ENCODE measurements around the gene TAMALIN. TPM values are rescaled to one million over a fixed set of nuclear protein-coding genes. Genes with fewer than 3 reads are reported as not detected.
A peak's percentile ranks its signal among the peaks of the same experiment; 100 is the strongest.

The TAMALIN gene
- total RNA-seq, 1 donor from 2014 or later = 11.1 TPM

DNA sequence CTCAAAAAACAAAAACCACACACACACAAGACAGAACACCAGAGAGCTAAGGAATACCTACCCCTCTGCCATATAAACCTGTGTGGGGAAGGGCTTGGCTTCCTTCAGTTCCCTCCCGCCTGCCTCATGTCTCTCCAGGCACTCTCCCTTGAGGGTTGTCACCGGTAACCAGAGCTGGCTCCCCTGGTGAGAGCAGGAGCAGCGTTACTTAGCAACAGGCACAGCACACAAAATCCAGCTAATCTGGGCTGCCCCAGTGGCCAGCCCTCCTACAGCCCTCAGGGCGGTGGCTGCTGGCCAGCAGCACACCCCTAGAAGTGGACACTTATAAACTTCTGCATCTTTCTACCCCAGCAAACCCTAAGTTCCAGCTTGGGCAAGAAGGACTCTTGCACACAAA, 22.9 kb downstream of the TAMALIN start:
- no peak overlapping the region for H3K4me3 Mint-ChIP-seq (ENCODE audit: unreplicated experiment)
- DNase-seq (ENCODE audit: low spot score) = no peak
- H3K9me3 Mint-ChIP-seq (ENCODE audit: low read depth) = no peaks in the 10 kb centered on the region
- no peak overlapping the region for H3K27ac Mint-ChIP-seq (ENCODE audit: unreplicated experiment)
- H3K36me3 Mint-ChIP-seq (ENCODE audit: low read depth) = no peaks in the 10 kb centered on the region
- H3K4me1 Mint-ChIP-seq (ENCODE audit: low read depth) = peaks cover 43% of the 10 kb centered on the region
- TF ChIP-seq, protein P1, sequence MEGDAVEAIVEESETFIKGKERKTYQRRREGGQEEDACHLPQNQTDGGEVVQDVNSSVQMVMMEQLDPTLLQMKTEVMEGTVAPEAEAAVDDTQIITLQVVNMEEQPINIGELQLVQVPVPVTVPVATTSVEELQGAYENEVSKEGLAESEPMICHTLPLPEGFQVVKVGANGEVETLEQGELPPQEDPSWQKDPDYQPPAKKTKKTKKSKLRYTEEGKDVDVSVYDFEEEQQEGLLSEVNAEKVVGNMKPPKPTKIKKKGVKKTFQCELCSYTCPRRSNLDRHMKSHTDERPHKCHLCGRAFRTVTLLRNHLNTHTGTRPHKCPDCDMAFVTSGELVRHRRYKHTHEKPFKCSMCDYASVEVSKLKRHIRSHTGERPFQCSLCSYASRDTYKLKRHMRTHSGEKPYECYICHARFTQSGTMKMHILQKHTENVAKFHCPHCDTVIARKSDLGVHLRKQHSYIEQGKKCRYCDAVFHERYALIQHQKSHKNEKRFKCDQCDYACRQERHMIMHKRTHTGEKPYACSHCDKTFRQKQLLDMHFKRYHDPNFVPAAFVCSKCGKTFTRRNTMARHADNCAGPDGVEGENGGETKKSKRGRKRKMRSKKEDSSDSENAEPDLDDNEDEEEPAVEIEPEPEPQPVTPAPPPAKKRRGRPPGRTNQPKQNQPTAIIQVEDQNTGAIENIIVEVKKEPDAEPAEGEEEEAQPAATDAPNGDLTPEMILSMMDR (IDR thresholded peaks at IDR 0.05) = no peak
- H3K27me3 Mint-ChIP-seq (ENCODE audit: low read depth) = no peaks in the 10 kb centered on the region

DNA sequence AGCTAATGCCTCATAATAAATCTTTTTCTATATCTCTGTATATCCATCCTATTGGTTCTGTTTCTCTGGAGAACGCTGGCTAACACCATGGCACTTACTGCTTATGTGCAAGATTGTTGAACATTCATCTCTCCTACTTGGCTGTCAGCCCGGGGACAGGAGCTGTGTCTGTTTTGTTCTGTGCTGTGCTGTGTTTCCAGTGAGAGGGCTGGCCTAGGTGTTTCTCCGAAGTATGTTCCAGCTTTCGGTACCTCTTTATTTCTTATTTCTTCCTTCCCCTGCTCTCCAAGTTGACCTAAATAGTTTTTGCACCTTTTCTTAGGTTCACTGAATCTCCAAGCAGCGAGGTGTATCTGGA, 25.7 kb downstream of the TAMALIN start:
- peak overlapping the region; percentile 95 for H3K27ac Mint-ChIP-seq (ENCODE audit: unreplicated experiment)
- no peaks in the 10 kb centered on the region for H3K27me3 Mint-ChIP-seq (ENCODE audit: low read depth)
- H3K9me3 Mint-ChIP-seq (ENCODE audit: low read depth) = no peaks in the 10 kb centered on the region
- DNase-seq (ENCODE audit: low spot score) = no peak
- no peaks in the 10 kb centered on the region for H3K36me3 Mint-ChIP-seq (ENCODE audit: low read depth)
- peak overlapping the region; percentile 75 for H3K4me3 Mint-ChIP-seq (ENCODE audit: unreplicated experiment)
- TF ChIP-seq, protein P1 (IDR thresholded peaks at IDR 0.05) = no peak
- H3K4me1 Mint-ChIP-seq (ENCODE audit: low read depth) = peaks cover 47% of the 10 kb centered on the region

DNA sequence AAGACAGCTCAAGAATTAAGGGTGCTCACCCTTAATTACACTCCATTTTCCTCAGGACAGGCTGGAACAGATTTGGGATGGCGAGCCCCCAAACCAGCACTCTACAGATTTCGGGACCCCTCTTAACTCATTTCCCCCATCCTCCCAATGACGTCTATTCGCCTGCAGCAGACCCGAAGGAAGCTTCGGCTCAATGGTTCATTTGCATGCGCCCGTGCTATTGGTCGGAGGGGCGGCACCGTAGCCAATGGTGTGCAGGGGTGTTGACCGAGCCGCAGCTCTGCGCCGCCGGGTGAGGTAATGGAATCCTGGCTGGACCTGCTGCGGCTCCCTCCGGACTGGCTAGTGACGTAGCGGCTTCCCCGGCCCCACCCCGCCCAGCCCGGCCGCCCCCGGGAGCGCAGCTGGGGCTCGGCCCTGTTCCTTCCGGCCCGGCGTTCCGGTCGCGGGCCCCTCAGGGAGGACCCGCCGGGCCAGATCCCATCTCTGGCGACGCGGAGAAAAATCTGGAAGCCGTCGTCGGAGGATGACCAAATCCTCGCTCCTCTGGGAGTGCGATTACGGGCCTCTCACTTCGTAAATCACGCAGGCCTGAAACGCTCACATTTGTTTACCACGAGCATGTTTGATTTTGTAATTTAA, 26.2 kb downstream of the TAMALIN start:
- H3K4me3 Mint-ChIP-seq (ENCODE audit: unreplicated experiment) = peak overlapping the region; percentile 75
- peak overlapping the region; percentile 95 for H3K27ac Mint-ChIP-seq (ENCODE audit: unreplicated experiment)
- no peaks in the 10 kb centered on the region for H3K9me3 Mint-ChIP-seq (ENCODE audit: low read depth)
- H3K4me1 Mint-ChIP-seq (ENCODE audit: low read depth) = peaks cover 50% of the 10 kb centered on the region
- peak; percentile 98 for DNase-seq (ENCODE audit: low spot score)
- H3K36me3 Mint-ChIP-seq (ENCODE audit: low read depth) = no peaks in the 10 kb centered on the region
- TF ChIP-seq, protein P1 (IDR thresholded peaks at IDR 0.05) = no peak
- no peaks in the 10 kb centered on the region for H3K27me3 Mint-ChIP-seq (ENCODE audit: low read depth)

DNA sequence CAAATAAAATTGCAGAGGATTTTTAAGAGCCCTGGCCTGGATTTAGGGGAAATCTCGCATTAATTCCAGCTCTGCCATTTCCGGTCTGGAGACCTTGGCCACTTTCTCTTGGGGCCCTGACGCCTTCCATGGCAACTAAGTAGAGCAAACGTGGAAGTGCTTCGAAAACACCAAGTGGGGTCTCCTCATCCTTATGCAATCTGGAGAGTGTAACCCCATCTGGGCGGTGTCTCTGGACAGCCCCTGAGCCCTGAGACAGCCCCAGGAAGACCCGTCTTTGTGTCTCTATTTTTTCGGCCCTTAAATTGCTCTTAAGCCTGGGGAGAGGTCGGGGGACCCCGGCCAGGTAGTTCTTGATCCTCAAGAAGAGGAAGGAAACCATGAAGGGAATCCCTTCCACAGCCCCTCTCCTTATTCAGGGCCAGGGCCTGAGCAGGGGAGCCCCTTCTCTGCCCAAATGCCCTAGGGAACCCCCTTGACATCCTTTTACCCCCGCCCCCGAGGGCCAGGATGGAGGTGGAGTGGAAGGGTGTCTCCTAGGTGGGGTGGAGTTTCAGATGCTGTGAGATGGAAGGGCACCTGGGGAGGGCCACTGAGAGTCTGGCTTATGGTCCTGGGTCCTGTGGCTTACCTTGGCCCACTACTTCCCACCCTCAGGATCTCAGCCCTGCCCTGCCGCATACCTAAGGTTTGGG, 26.8 kb downstream of the TAMALIN start:
- Mint-ChIP-seq H3K27me3 (ENCODE audit: low read depth) (no peaks in the 10 kb centered on the region), H3K9me3 (ENCODE audit: low read depth) (no peaks in the 10 kb centered on the region), H3K27ac (ENCODE audit: unreplicated experiment) (peak overlapping the region; percentile 95), H3K4me3 (ENCODE audit: unreplicated experiment) (peak overlapping the region; percentile 57), H3K36me3 (ENCODE audit: low read depth) (no peaks in the 10 kb centered on the region), H3K4me1 (ENCODE audit: low read depth) (peaks cover 56% of the 10 kb centered on the region)
- DNase-seq (ENCODE audit: low spot score) = no peak
- TF ChIP-seq, protein P1 (IDR thresholded peaks at IDR 0.05) = no peak

DNA sequence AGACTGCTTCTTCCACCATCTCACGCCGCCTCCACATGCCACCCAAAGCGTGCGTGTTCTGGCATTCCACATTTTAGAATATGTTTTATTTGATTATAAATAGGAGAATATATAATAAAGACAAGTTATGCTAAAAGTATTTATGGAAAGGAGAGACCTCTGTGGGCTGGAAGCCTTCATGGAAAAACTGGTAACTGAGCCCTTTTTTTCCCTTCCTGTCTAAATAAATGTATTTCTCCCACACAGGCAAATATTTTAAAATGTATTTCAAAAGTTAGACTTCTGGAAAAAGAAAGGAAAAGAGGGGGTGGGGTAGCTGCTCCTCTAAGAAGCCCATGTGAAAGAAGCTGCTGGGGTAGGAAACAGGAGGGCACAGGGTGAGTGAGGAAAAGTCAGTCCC, 28.4 kb downstream of the TAMALIN start:
- no peaks in the 10 kb centered on the region for H3K9me3 Mint-ChIP-seq (ENCODE audit: low read depth)
- H3K36me3 Mint-ChIP-seq (ENCODE audit: low read depth) = no peaks in the 10 kb centered on the region
- no peaks in the 10 kb centered on the region for H3K27me3 Mint-ChIP-seq (ENCODE audit: low read depth)
- H3K27ac Mint-ChIP-seq (ENCODE audit: unreplicated experiment) = peak overlapping the region; percentile 88
- TF ChIP-seq, protein P1 (IDR thresholded peaks at IDR 0.05) = no peak
- DNase-seq (ENCODE audit: low spot score) = no peak
- peak overlapping the region; percentile 31 for H3K4me3 Mint-ChIP-seq (ENCODE audit: unreplicated experiment)
- H3K4me1 Mint-ChIP-seq (ENCODE audit: low read depth) = peaks cover 53% of the 10 kb centered on the region

Measured in chondrocyte (in vitro differentiated cells).